Caco-2 (cell line): ENCODE results near the gene PKNOX1. TPM values are rescaled to one million over a fixed set of nuclear protein-coding genes. Genes with fewer than 3 reads are reported as not detected.

Experiments
- BruUV-seq: library from RNA; stranded (reverse); fragments of 400-500 nt; replicated peaks from 2 replicates; lab custom pipeline; 2021; lab: Mats Ljungman, UMichigan
- CTCF ChIA-PET: fragments of 300-600 bp; sonication (Branson Sonifier 250); formaldehyde crosslinking; loops from one replicate; lab custom pipeline; 2022; ENCODE audit warnings: antibody characterized with exemption; lab: Charles Lee
- POLR2A ChIA-PET: fragments of 300-600 bp; sonication (Branson Sonifier 250); formaldehyde crosslinking; loops from one replicate; lab custom pipeline; 2022; ENCODE audit warnings: antibody characterized with exemption; lab: Charles Lee
- DNase-seq, 2 experiments: peaks; one replicate each; pipeline versions ENCODE4 v3.0.0 to v3.0.0-alpha.2; 2020 to 2022
- H3K27me3 ChIP-seq: replicated peaks from 2 replicates; pipeline ENCODE4 v1.6.0; 2011; ENCODE audit warnings: low read length; ENCODE audit not compliant: control insufficient read depth, insufficient read depth
- H3K36me3 ChIP-seq: 2 replicates; pipeline ENCODE4 v1.5.1; 2011; ENCODE audit warnings: low read length; ENCODE audit not compliant: control insufficient read depth, insufficient read depth
- H3K4me1 ChIP-seq: fragments of 250-450 bp; sonication (Bioruptor Pico); 2 replicates; pipeline ENCODE4 v1.5.1; 2020; ENCODE audit warnings: mild to moderate bottlenecking
- H3K4me3 ChIP-seq: 2 replicates; pipeline ENCODE4 v1.5.1; 2011; ENCODE audit warnings: low read depth, mild to moderate bottlenecking, control low read depth, low read length
- H3K9me3 ChIP-seq: fragments of 250-450 bp; sonication (Bioruptor Pico); 2 replicates; pipeline ENCODE4 v1.5.1; 2020; ENCODE audit warnings: mild to moderate bottlenecking, moderate library complexity
- H3K27ac Mint-ChIP-seq: one replicate; pipeline ENCODE4 v1.8.0; 2022; ENCODE audit warnings: mixed read lengths; ENCODE audit not compliant: unreplicated experiment
- H3K27me3 Mint-ChIP-seq: one replicate; pipeline ENCODE4 v1.8.0; 2022; ENCODE audit warnings: mixed read lengths; ENCODE audit not compliant: insufficient read depth, unreplicated experiment
- H3K36me3 Mint-ChIP-seq: one replicate; pipeline ENCODE4 v1.8.0; 2022; ENCODE audit warnings: mild to moderate bottlenecking, mixed read lengths; ENCODE audit not compliant: insufficient read depth, unreplicated experiment
- H3K4me1 Mint-ChIP-seq: one replicate; pipeline ENCODE4 v1.8.0; 2022; ENCODE audit warnings: low read depth, mixed read lengths; ENCODE audit not compliant: unreplicated experiment
- H3K4me3 Mint-ChIP-seq: one replicate; pipeline ENCODE4 v1.8.0; 2022; ENCODE audit warnings: mild to moderate bottlenecking, moderate library complexity, mixed read lengths; ENCODE audit not compliant: unreplicated experiment
- H3K9me3 Mint-ChIP-seq: one replicate; pipeline ENCODE4 v1.8.0; 2022; ENCODE audit warnings: mixed read lengths; ENCODE audit not compliant: unreplicated experiment
- intact Hi-C: fragments of 100-400 bp; cut with micrococcal nuclease; formaldehyde crosslinking; loops from one replicate; pipeline ENCODE4 v1.10.0; 2022; ENCODE audit not compliant: unreplicated experiment
- total RNA-seq: library from RNA; stranded (reverse); gene quantifications from 2 replicates; pipeline ENCODE4 v1.2.3, GENCODE V29; 2022
- TF ChIP-seq, protein P1 (sequence below), 2 experiments: fragments of 200-600 bp in 1 of 2; IDR thresholded peaks; 1 replicate in 1 of 2; 2 replicates in 1 of 2; pipeline versions ENCODE4 v1.5.1 to v1.8.0; 2011 to 2022; ENCODE audit warnings: antibody characterized with exemption in 1 of 2, control low read depth in 1 of 2, inconsistent platforms in 1 of 2, low read depth in 1 of 2, low read length in 1 of 2, mild to moderate bottlenecking in 1 of 2, moderate library complexity in 1 of 2; ENCODE audit not compliant: insufficient read depth in 1 of 2, severe bottlenecking in 1 of 2, unreplicated experiment in 1 of 2

The PKNOX1 gene
- total RNA-seq, 1 experiment from 2014 or later, result 10.7 TPM

DNA sequence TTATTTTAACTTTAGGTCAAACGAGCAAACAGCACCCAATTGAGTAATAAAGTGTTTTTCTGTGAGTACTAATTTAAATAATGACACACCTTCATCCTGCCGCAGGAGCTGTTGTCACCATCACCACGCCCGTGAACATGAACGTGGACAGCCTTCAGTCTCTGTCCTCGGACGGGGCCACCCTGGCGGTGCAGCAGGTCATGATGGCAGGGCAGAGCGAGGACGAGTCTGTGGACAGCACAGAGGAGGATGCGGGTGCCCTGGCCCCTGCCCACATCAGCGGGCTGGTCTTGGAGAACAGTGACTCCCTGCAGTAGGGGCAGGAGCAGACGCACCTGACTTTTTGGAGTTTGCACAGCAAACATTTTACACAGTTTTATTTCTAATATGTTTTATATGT is 55.4 kb downstream of the PKNOX1 start:
- TF ChIP-seq, protein P1, sequence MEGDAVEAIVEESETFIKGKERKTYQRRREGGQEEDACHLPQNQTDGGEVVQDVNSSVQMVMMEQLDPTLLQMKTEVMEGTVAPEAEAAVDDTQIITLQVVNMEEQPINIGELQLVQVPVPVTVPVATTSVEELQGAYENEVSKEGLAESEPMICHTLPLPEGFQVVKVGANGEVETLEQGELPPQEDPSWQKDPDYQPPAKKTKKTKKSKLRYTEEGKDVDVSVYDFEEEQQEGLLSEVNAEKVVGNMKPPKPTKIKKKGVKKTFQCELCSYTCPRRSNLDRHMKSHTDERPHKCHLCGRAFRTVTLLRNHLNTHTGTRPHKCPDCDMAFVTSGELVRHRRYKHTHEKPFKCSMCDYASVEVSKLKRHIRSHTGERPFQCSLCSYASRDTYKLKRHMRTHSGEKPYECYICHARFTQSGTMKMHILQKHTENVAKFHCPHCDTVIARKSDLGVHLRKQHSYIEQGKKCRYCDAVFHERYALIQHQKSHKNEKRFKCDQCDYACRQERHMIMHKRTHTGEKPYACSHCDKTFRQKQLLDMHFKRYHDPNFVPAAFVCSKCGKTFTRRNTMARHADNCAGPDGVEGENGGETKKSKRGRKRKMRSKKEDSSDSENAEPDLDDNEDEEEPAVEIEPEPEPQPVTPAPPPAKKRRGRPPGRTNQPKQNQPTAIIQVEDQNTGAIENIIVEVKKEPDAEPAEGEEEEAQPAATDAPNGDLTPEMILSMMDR (IDR thresholded peaks at IDR 0.05; ENCODE audit: insufficient read depth in 1 of 2, low read depth in 1 of 2, low read length in 1 of 2, severe bottlenecking in 1 of 2, unreplicated experiment in 1 of 2), result no peak
- no peaks in the 10 kb centered on the region for H3K27me3 Mint-ChIP-seq

DNA sequence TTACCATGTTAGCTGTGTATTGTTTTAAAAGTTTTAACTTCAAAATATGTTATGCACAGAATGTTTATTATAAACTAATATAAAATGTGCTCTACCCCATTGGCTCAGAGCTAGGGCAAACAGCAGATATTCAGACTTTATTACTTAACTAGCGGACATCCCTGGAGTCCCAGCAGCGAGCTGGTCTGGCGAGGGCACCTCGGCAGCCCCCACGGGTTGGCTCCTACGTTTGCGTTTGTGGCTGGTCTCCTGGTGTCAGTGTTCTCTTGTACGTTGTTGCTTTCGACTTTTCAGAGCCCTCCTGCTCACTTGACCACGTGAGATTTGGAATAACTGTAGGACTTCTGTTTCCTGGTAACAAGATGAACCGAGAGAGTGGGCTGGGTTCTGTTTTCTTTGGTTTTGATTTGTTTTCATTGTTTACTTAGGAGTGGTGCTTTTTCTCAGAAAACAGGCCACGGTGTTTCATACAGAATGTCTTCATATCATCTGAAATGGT is 56.8 kb downstream of the PKNOX1 start:
- Mint-ChIP-seq H3K4me1 (no peaks in the 10 kb centered on the region), H3K4me3 (no peak overlapping the region), H3K36me3 (no peaks in the 10 kb centered on the region), H3K27me3 (no peaks in the 10 kb centered on the region), H3K9me3 (no peaks in the 10 kb centered on the region), H3K27ac (no peak overlapping the region)
- no peaks in the 10 kb centered on the region for H3K27me3 ChIP-seq
- no peaks in the 10 kb centered on the region for H3K4me1 ChIP-seq
- no peaks in the 10 kb centered on the region for H3K36me3 ChIP-seq
- DNase-seq, result no peak
- H3K9me3 ChIP-seq, result no peaks in the 10 kb centered on the region
- TF ChIP-seq, protein P1 (IDR thresholded peaks at IDR 0.05; ENCODE audit: insufficient read depth in 1 of 2, low read depth in 1 of 2, low read length in 1 of 2, severe bottlenecking in 1 of 2, unreplicated experiment in 1 of 2), result no peak
- ChIA-PET CTCF (no interaction called here), POLR2A (no interaction called here)
- BruUV-seq, result no TSS peak
- H3K4me3 ChIP-seq, result no peak overlapping the region
- intact Hi-C loops, result no loop called here

More for the DNA sequence above, 55.4 kb downstream of the PKNOX1 start:
- POLR2A ChIA-PET, result no interaction called here
- H3K9me3 Mint-ChIP-seq, result no peaks in the 10 kb centered on the region
- H3K36me3 ChIP-seq, result no peaks in the 10 kb centered on the region
- no peaks in the 10 kb centered on the region for H3K4me1 Mint-ChIP-seq
- H3K4me3 Mint-ChIP-seq, result no peak overlapping the region
- no peak overlapping the region for H3K4me3 ChIP-seq
- no peaks in the 10 kb centered on the region for H3K9me3 ChIP-seq
- DNase-seq, result no peak
- H3K4me1 ChIP-seq, result peaks cover 10% of the 10 kb centered on the region; the same call in 1 of the 2 replicates
- intact Hi-C loops, result no loop called here
- CTCF ChIA-PET, result no interaction called here
- no TSS peak for BruUV-seq
- H3K27me3 ChIP-seq, result no peaks in the 10 kb centered on the region
- no peak overlapping the region for H3K27ac Mint-ChIP-seq
- H3K36me3 Mint-ChIP-seq, result no peaks in the 10 kb centered on the region

DNA sequence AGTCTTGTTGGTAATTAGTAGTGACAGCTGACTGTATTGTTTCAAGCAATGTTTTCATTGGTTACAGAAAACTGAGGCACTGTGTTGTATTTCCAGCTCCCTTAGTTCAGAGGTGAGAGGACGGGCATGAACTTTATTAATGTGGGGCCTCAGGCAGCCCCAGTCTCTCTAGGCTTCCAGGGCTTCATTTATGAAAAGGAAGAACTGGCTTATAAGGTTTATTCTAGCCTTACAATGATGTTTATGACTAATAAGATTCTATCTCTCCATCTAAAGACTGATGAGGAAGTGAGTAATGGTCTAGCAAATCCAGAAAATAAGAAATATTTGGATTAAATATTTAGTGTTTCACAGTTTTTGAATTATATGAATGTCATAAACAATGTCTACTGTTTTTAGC is 59.7 kb downstream of the PKNOX1 start:
- CTCF ChIA-PET, result no interaction called here
- Mint-ChIP-seq H3K4me1 (no peaks in the 10 kb centered on the region), H3K9me3 (no peaks in the 10 kb centered on the region), H3K36me3 (no peaks in the 10 kb centered on the region), H3K27ac (no peak overlapping the region), H3K27me3 (no peaks in the 10 kb centered on the region), H3K4me3 (no peak overlapping the region)
- H3K36me3 ChIP-seq, result no peaks in the 10 kb centered on the region
- no peak overlapping the region for H3K4me3 ChIP-seq
- DNase-seq, result no peak
- intact Hi-C loops, result no loop called here
- POLR2A ChIA-PET, result no interaction called here
- no TSS peak for BruUV-seq
- no peaks in the 10 kb centered on the region for H3K4me1 ChIP-seq
- TF ChIP-seq, protein P1 (IDR thresholded peaks at IDR 0.05; ENCODE audit: insufficient read depth in 1 of 2, low read depth in 1 of 2, low read length in 1 of 2, severe bottlenecking in 1 of 2, unreplicated experiment in 1 of 2), result no peak
- H3K9me3 ChIP-seq, result no peaks in the 10 kb centered on the region
- H3K27me3 ChIP-seq, result no peaks in the 10 kb centered on the region
